ENCODE measurements around the gene PARM1. TPM values are rescaled to one million over a fixed set of nuclear protein-coding genes. Genes with fewer than 3 reads are reported as not detected.

The PARM1 gene
- total RNA-seq, 2 experiments from 2014 or later, result not detected

DNA sequence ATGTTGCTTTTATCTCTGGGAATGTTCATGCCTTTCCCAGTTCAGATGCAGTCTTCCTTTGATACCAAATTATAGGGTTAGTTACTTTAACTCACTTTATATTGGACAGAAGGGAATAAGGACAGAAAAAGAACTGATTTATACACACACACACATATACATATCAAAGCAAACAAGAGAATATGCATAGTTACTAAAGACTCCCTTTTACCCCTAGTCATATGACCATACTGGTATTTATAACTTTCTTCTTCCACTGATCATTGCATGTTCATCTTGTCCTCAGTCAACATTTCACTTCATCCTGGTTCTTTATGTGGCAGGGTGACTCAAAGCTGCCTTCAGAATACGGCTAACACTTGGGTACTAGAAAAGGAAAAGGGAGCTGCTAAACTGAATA is 120.4 kb downstream of the PARM1 start:
- ChIA-PET POLR2A (no interaction called here), CTCF (no interaction called here)
- Mint-ChIP-seq H3K27me3 (peaks cover 2% of the 10 kb centered on the region), H3K4me1 (ENCODE audit: low read depth) (no peaks in the 10 kb centered on the region), H3K4me3 (no peak overlapping the region), H3K36me3 (no peaks in the 10 kb centered on the region), H3K27ac (no peak overlapping the region), H3K9me3 (no peaks in the 10 kb centered on the region)
- intact Hi-C loops (cut with micrococcal nuclease), result no loop called here
- DNase-seq, result no peak

GRCh38 chr4:75054078-75054477 is 121.2 kb downstream of the PARM1 start:
- ChIA-PET POLR2A (no interaction called here), CTCF (no interaction called here)
- intact Hi-C loops (cut with micrococcal nuclease), result no loop called here
- Mint-ChIP-seq H3K27me3 (peaks cover 2% of the 10 kb centered on the region), H3K36me3 (no peaks in the 10 kb centered on the region), H3K9me3 (no peaks in the 10 kb centered on the region), H3K4me1 (ENCODE audit: low read depth) (no peaks in the 10 kb centered on the region), H3K4me3 (no peak overlapping the region), H3K27ac (no peak overlapping the region)
- no peak for DNase-seq

- no peaks in the 10 kb centered on the region for H3K4me1 Mint-ChIP-seq (ENCODE audit: low read depth)
- POLR2A ChIA-PET, result no interaction called here
- H3K27ac Mint-ChIP-seq, result no peak overlapping the region
- peaks cover 2% of the 10 kb centered on the region for H3K27me3 Mint-ChIP-seq
- H3K4me3 Mint-ChIP-seq, result no peak overlapping the region
- intact Hi-C loops (cut with micrococcal nuclease), result no loop called here
- CTCF ChIA-PET, result no interaction called here
- H3K9me3 Mint-ChIP-seq, result no peaks in the 10 kb centered on the region
- no peak for DNase-seq
- no peaks in the 10 kb centered on the region for H3K36me3 Mint-ChIP-seq
Measured at GRCh38 chr4:75056277-75056676, 123.4 kb downstream of the PARM1 start.

DNA sequence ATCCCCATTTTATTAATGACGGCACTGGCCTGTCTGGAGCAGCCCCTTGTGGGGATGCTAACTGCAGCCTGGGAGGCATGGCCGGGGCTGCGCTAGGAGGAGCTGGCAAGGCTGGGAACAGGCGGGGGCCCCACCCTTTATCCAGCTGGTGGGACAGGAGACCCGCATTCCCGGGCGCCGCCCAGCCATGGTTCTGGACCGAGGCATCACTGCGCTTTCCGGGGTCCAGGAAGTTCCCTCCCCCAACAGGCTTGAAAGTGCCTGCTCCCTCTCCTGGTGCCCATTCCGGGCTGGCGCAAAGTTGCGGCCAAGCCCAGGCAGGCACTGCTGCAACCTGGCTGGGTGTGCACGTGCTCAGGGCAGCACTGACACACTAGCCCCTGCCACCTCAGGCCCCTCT is 124.5 kb downstream of the PARM1 start:
- no peak for DNase-seq
- Mint-ChIP-seq H3K4me3 (no peak overlapping the region), H3K4me1 (ENCODE audit: low read depth) (no peaks in the 10 kb centered on the region), H3K36me3 (no peaks in the 10 kb centered on the region), H3K27ac (no peak overlapping the region), H3K27me3 (no peaks in the 10 kb centered on the region), H3K9me3 (no peaks in the 10 kb centered on the region)
- ChIA-PET CTCF (no interaction called here), POLR2A (no interaction called here)
- intact Hi-C loops (cut with micrococcal nuclease), result no loop called here

GRCh38 chr4:75058486-75058885 is 125.6 kb downstream of the PARM1 start:
- Mint-ChIP-seq H3K36me3 (no peaks in the 10 kb centered on the region), H3K4me3 (no peak overlapping the region), H3K27me3 (no peaks in the 10 kb centered on the region)

GRCh38 chr4:75063433-75063832 is 130.5 kb downstream of the PARM1 start:
- Mint-ChIP-seq H3K4me3 (no peak overlapping the region), H3K36me3 (no peaks in the 10 kb centered on the region), H3K9me3 (no peaks in the 10 kb centered on the region), H3K27me3 (no peaks in the 10 kb centered on the region), H3K27ac (no peak overlapping the region), H3K4me1 (ENCODE audit: low read depth) (no peaks in the 10 kb centered on the region)
- ChIA-PET CTCF (no interaction called here), POLR2A (no interaction called here)
- intact Hi-C loops (cut with micrococcal nuclease), result no loop called here
- DNase-seq, result no peak

More at GRCh38 chr4:75058486-75058885, 125.6 kb downstream of the PARM1 start:
- no peaks in the 10 kb centered on the region for H3K9me3 Mint-ChIP-seq
- H3K4me1 Mint-ChIP-seq (ENCODE audit: low read depth), result no peaks in the 10 kb centered on the region
- DNase-seq, result no peak
- POLR2A ChIA-PET, result no interaction called here
- H3K27ac Mint-ChIP-seq, result no peak overlapping the region
- CTCF ChIA-PET, result no interaction called here
- intact Hi-C loops (cut with micrococcal nuclease), result no loop called here

- ChIA-PET CTCF (no interaction called here), POLR2A (no interaction called here)
- Mint-ChIP-seq H3K9me3 (no peaks in the 10 kb centered on the region), H3K36me3 (no peaks in the 10 kb centered on the region), H3K27me3 (no peaks in the 10 kb centered on the region), H3K4me3 (no peak overlapping the region), H3K4me1 (ENCODE audit: low read depth) (no peaks in the 10 kb centered on the region), H3K27ac (no peak overlapping the region)
- intact Hi-C loops (cut with micrococcal nuclease), result no loop called here
- DNase-seq, result no peak
Measured at GRCh38 chr4:75065909-75066308, 133.0 kb downstream of the PARM1 start.

DNA sequence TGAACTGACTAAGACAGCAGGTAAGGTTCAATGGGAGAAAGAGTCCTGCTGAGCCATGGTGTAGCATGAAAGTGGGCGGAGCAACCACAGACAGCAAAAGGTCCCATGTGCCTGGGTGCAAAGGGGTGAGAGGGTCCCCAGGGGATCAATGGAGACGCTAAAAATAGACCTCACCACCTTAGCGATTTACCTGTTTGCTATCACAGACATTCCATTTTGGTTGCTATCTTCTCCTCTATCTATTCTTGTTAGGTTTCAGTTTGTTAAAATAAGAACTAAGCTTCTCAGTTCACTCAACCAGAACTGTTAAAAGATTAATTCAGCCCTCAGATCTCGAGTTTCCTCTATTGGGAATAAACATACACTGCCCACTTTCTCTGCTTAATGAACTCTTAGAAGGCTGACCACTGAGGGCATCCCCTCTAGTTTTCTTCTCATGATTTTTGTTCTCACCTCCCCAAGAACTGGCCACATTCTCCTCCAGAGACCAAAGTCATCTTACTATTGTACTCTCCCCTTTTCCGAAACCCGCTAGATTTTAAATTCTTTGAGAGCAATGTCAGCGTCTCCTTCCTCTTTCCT is 136.7 kb downstream of the PARM1 start:
- Mint-ChIP-seq H3K36me3 (no peaks in the 10 kb centered on the region), H3K4me3 (no peak overlapping the region), H3K4me1 (ENCODE audit: low read depth) (no peaks in the 10 kb centered on the region), H3K9me3 (no peaks in the 10 kb centered on the region), H3K27ac (no peak overlapping the region), H3K27me3 (no peaks in the 10 kb centered on the region)
- ChIA-PET POLR2A (no interaction called here), CTCF (no interaction called here)
- intact Hi-C loops (cut with micrococcal nuclease), result no loop called here
- DNase-seq, result no peak

- Mint-ChIP-seq H3K36me3 (no peaks in the 10 kb centered on the region), H3K4me3 (no peak overlapping the region), H3K9me3 (peaks cover 6% of the 10 kb centered on the region), H3K4me1 (ENCODE audit: low read depth) (no peaks in the 10 kb centered on the region), H3K27ac (no peak overlapping the region), H3K27me3 (no peaks in the 10 kb centered on the region)
- CTCF ChIA-PET, result no interaction called here
- intact Hi-C loops (cut with micrococcal nuclease), result no loop called here
- DNase-seq, result no peak
- POLR2A ChIA-PET, result no interaction called here
Measured at GRCh38 chr4:75071317-75071716, 138.4 kb downstream of the PARM1 start.

DNA sequence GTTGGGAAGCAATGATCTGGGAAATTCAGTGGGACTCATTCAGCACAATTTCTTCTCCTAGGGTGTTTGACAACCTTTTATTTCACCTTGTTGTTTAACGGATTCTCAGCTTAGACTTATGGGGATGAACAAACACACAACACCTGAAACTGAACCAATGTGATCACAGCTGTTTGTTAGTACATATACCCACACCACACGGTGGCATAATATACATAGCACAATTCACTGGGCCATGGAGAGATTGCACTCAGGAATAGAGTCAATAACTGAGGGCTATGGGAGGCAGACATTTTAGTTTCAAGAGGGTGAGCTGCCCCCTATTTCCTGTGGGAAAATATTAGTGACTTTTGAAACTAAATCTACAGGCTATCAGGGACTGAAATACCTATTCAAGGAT is 148.0 kb downstream of the PARM1 start:
- intact Hi-C loops (cut with micrococcal nuclease), result no loop called here
- ChIA-PET CTCF (no interaction called here), POLR2A (no interaction called here)
- no peak overlapping the region for H3K4me3 Mint-ChIP-seq
- H3K27ac Mint-ChIP-seq, result no peak overlapping the region
- H3K36me3 Mint-ChIP-seq, result no peaks in the 10 kb centered on the region
- no peaks in the 10 kb centered on the region for H3K4me1 Mint-ChIP-seq (ENCODE audit: low read depth)
- peaks cover 3% of the 10 kb centered on the region for H3K9me3 Mint-ChIP-seq
- no peak for DNase-seq
- H3K27me3 Mint-ChIP-seq, result no peaks in the 10 kb centered on the region

GRCh38 chr4:75081561-75081960 is 148.6 kb downstream of the PARM1 start:
- H3K27me3 Mint-ChIP-seq, result no peaks in the 10 kb centered on the region
- intact Hi-C loops (cut with micrococcal nuclease), result no loop called here
- ChIA-PET CTCF (no interaction called here), POLR2A (no interaction called here)
- no peaks in the 10 kb centered on the region for H3K4me1 Mint-ChIP-seq (ENCODE audit: low read depth)
- no peak for DNase-seq
- peaks cover 3% of the 10 kb centered on the region for H3K9me3 Mint-ChIP-seq
- no peak overlapping the region for H3K4me3 Mint-ChIP-seq
- H3K27ac Mint-ChIP-seq, result no peak overlapping the region
- no peaks in the 10 kb centered on the region for H3K36me3 Mint-ChIP-seq

- intact Hi-C loops (cut with micrococcal nuclease), result no loop called here
- Mint-ChIP-seq H3K9me3 (no peaks in the 10 kb centered on the region), H3K4me1 (ENCODE audit: low read depth) (no peaks in the 10 kb centered on the region), H3K36me3 (no peaks in the 10 kb centered on the region), H3K27ac (no peak overlapping the region), H3K27me3 (no peaks in the 10 kb centered on the region), H3K4me3 (no peak overlapping the region)
- DNase-seq, result no peak
- ChIA-PET POLR2A (no interaction called here), CTCF (no interaction called here)
Measured at GRCh38 chr4:75087416-75087815, 154.5 kb downstream of the PARM1 start.

DNA sequence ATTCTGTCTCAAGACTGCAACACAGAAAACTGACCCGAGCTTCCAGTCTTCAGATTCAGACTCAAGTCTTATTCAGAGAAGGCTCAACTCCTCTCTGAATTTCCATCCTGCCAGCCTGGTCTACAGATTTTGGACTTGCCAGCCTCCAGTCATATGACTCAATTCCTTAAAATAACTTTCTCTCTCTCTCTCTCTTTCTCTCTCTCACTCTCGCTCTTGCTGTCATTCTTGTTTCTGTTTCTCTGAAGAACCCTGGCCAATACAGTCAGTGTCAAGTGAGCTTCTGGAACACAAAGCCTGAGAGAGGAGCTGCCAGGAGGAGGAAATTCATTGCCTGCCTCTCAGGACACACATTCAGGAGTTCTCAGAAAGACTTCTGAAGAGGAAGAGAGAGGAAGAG is 154.9 kb downstream of the PARM1 start:
- H3K4me3 Mint-ChIP-seq, result no peak overlapping the region
- ChIA-PET CTCF (no interaction called here), POLR2A (no interaction called here)
- H3K27ac Mint-ChIP-seq, result no peak overlapping the region
- H3K4me1 Mint-ChIP-seq (ENCODE audit: low read depth), result no peaks in the 10 kb centered on the region
- H3K9me3 Mint-ChIP-seq, result no peaks in the 10 kb centered on the region
- intact Hi-C loops (cut with micrococcal nuclease), result no loop called here
- no peaks in the 10 kb centered on the region for H3K27me3 Mint-ChIP-seq
- no peaks in the 10 kb centered on the region for H3K36me3 Mint-ChIP-seq
- DNase-seq, result no peak

GRCh38 chr4:75089206-75089605 is 156.3 kb downstream of the PARM1 start:
- H3K4me3 Mint-ChIP-seq, result no peak overlapping the region
- H3K36me3 Mint-ChIP-seq, result no peaks in the 10 kb centered on the region
- no peak for DNase-seq
- no peak overlapping the region for H3K27ac Mint-ChIP-seq
- H3K27me3 Mint-ChIP-seq, result no peaks in the 10 kb centered on the region
- intact Hi-C loops (cut with micrococcal nuclease), result no loop called here
- POLR2A ChIA-PET, result no interaction called here
- no peaks in the 10 kb centered on the region for H3K9me3 Mint-ChIP-seq
- no peaks in the 10 kb centered on the region for H3K4me1 Mint-ChIP-seq (ENCODE audit: low read depth)
- CTCF ChIA-PET, result no interaction called here
